Mesothelial cell of epicardium (in vitro differentiated cells): Measurements from ENCODE around the gene SEPTIN1. TPM values are rescaled to one million over a fixed set of nuclear protein-coding genes. Genes with fewer than 3 reads are reported as not detected.

Source experiments
- DNase-seq, 2 experiments: peaks; one replicate each; pipeline ENCODE4 v3.0.0; 2021; ENCODE audit warnings: low spot score in 2 of 2; ENCODE audit not compliant: unreplicated experiment in 2 of 2
- H3K27ac Mint-ChIP-seq: 2 replicates; pipeline ENCODE4 v1.8.0; 2021; ENCODE audit warnings: mixed read lengths
- H3K27me3 Mint-ChIP-seq: 2 replicates; pipeline ENCODE4 v1.8.0; 2021; ENCODE audit warnings: low read depth, mixed read lengths
- H3K36me3 Mint-ChIP-seq: 2 replicates; pipeline ENCODE4 v1.8.0; 2021; ENCODE audit warnings: mixed read lengths
- H3K4me1 Mint-ChIP-seq: 2 replicates; pipeline ENCODE4 v1.8.0; 2021; ENCODE audit warnings: mixed read lengths
- H3K4me3 Mint-ChIP-seq: 2 replicates; pipeline ENCODE4 v1.8.0; 2021; ENCODE audit warnings: mild to moderate bottlenecking, moderate library complexity, mixed read lengths
- H3K9me3 Mint-ChIP-seq: 2 replicates; pipeline ENCODE4 v1.8.0; 2021; ENCODE audit warnings: mixed read lengths
- total RNA-seq: library from RNA; stranded (reverse); gene quantifications from 3 replicates; pipeline ENCODE4 v1.2.1, GENCODE V29; 2021
- TF ChIP-seq, protein P1 (sequence below): fragments of 200-600 bp; sonication (generic); IDR thresholded peaks from one replicate; pipeline ENCODE4 v1.5.0; 2021; ENCODE audit warnings: antibody characterized with exemption; ENCODE audit not compliant: unreplicated experiment

Gene SEPTIN1
- total RNA-seq, 1 donor from 2014 or later, result 1.6 TPM

DNA sequence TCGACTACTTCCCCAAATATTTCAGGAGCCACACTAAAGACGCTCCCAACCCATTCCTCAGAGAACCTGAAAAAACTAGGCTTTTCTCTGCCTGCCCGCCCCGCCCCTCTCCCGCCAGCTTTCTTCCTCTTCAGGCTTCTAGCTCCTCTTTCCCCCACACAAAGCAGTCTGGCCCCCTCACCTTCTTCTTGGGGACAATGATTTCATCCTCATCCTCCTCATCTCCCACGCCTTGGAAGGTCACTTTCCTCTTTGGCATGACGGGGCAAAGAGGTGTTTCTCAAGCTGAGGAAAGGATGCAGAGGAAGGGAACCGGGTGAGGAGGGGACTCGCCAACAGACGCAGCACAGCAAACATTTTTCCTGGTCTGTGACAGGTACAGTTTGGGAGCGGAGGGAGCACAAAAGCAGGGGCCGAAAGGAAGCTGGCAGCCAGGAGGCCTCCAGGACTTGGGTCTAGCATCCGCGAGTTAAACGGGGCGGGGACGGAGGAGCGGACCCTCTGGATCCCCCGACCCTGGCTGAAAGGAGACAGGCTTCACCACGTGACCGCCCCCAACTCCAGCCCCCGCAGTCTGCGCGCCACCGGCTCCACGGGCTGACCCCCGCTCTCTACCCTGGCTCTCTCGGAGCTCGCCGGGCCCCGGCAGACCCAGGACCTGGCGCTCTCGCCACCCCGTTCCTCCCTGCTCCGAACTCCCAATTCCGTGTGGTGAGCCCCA, 27.8 kb downstream of the SEPTIN1 start:
- no peaks in the 10 kb centered on the region for H3K27me3 Mint-ChIP-seq
- peak overlapping the region; percentile 93 for H3K4me3 Mint-ChIP-seq
- TF ChIP-seq, protein P1, sequence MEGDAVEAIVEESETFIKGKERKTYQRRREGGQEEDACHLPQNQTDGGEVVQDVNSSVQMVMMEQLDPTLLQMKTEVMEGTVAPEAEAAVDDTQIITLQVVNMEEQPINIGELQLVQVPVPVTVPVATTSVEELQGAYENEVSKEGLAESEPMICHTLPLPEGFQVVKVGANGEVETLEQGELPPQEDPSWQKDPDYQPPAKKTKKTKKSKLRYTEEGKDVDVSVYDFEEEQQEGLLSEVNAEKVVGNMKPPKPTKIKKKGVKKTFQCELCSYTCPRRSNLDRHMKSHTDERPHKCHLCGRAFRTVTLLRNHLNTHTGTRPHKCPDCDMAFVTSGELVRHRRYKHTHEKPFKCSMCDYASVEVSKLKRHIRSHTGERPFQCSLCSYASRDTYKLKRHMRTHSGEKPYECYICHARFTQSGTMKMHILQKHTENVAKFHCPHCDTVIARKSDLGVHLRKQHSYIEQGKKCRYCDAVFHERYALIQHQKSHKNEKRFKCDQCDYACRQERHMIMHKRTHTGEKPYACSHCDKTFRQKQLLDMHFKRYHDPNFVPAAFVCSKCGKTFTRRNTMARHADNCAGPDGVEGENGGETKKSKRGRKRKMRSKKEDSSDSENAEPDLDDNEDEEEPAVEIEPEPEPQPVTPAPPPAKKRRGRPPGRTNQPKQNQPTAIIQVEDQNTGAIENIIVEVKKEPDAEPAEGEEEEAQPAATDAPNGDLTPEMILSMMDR, result no peak
- H3K27ac Mint-ChIP-seq, result peak overlapping the region; percentile 99
- peaks cover 13% of the 10 kb centered on the region for H3K36me3 Mint-ChIP-seq
- DNase-seq, result no peak
- H3K9me3 Mint-ChIP-seq, result no peaks in the 10 kb centered on the region
- peaks cover 17% of the 10 kb centered on the region for H3K4me1 Mint-ChIP-seq

DNA sequence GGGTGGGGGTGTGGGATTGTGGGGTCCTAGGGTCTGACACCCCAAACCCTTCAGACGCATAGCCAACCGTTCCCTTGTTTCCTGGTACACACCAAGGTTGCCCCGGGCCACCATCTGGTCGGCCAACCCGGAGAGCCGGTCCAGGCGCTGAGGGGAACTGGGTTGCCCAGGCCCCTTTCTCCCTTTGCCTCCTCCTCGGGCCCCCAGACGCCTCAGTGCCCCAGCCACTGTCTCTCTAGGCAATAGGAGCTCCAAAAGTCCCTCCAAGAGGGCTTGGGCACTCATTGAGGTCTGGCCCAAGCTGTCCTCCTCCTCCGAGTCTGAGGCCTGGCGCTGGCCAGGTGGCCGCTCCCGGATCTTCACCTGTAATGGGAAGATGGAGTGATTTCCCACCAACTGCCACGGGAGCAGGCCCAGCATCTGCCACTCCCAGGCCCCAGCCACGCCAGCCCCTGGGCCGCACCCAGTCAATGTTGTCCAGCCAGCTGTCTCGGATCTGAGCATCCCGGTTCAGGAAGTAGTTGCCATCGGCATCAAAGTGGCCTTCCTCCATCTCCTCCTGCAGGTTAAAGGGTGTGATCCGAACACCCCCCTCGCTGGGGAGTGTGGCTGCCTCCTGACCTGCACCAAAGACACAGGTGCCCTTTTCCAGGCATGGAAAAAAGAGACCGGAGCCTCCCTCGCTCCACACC, 28.8 kb downstream of the SEPTIN1 start:
- H3K9me3 Mint-ChIP-seq, result no peaks in the 10 kb centered on the region
- no peaks in the 10 kb centered on the region for H3K27me3 Mint-ChIP-seq
- H3K4me3 Mint-ChIP-seq, result peak overlapping the region; percentile 93
- no peak for DNase-seq
- peaks cover 13% of the 10 kb centered on the region for H3K36me3 Mint-ChIP-seq
- H3K27ac Mint-ChIP-seq, result no peak overlapping the region
- TF ChIP-seq, protein P1, result no peak
- peaks cover 17% of the 10 kb centered on the region for H3K4me1 Mint-ChIP-seq

DNA sequence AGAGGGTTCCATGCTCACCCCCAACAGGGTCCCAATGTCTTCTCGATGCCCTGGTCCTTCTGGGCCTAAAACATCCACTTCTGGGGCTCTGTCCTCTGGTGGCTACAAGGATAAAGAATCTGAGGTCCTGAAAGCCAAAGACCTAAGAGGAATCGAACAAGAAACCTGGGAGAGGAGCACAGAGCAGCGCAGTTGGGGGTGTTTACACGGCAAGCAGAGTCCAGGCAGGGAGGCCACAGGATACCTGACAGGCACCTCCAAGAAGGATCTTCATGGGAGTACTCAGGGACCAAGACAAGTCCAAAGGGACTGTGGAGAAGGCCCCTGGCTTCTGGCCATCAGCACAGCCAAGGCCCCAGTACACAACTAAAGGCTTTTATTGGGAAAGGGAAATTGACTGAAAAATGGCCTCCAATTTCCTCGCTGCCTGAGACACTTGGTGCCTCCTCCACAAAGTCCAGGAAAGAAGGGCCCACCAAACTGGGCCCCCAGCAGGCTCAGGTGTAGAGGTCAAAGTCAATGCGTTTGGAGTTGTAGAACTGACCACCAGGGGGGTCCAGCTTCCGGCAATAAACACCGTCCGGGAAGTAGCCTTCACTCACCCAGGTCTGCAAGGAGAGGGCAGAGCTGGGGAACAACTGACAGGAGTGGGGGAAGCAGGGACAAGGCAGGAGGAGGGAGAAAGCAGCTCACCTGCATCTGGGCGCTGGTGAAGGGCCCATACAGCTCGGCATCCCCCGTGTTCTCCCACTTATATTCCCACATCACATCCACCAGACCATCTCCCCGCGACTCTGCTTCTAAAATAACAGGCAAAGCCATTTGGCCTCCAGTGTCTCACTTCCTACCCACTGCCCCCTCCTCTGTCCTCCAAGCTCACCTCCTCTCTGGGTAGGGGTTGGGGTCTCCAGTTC, 29.6 kb downstream of the SEPTIN1 start:
- Mint-ChIP-seq H3K9me3 (no peaks in the 10 kb centered on the region), H3K4me1 (peaks cover 17% of the 10 kb centered on the region), H3K27ac (no peak overlapping the region), H3K4me3 (peak overlapping the region; percentile 45), H3K36me3 (peaks cover 13% of the 10 kb centered on the region), H3K27me3 (no peaks in the 10 kb centered on the region)
- TF ChIP-seq, protein P1, result peak; percentile 43
- DNase-seq, result no peak

DNA sequence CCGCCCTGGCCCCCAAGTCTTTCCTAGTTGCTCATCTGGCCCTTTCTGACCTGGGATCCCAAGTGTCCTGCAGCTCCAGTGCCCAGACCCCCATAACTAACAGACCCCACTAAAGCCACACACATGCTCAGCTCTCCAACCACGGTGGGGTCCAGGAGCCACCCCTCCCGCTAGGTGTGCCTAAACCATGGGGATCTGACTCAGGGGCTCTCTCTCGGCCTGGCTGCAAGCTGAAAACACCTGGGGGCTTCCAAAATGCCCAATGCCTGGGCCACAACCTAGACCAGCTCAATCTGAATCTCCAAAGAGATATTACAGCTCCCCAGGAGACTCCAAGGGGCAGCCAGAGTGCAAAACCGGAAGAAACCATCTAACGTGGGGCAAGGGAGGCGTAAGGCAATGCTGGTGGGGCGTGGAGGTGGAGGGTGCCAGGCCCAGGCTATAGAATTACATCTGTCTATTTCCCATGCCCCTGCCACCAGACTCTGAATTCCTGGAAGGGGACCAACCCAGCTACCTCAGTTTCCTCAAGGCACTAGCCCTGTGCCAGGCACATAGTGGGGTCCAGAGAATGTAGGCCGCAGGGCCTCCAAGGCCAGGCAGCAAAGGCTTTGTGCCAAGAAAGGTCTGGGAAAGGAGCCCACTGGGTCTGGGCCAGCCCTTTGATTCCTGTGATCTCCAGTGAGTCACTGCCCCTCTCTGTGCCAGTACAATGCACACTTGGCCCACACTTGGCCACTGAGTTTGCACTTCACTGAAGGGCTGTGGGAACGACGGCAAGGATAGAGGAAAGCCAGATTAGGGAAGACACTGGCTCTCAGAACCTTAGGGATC, 30.6 kb downstream of the SEPTIN1 start:
- TF ChIP-seq, protein P1, result no peak
- peaks cover 9% of the 10 kb centered on the region for H3K36me3 Mint-ChIP-seq
- H3K9me3 Mint-ChIP-seq, result no peaks in the 10 kb centered on the region
- no peak overlapping the region for H3K4me3 Mint-ChIP-seq
- peaks cover 17% of the 10 kb centered on the region for H3K4me1 Mint-ChIP-seq
- DNase-seq, result no peak
- H3K27me3 Mint-ChIP-seq, result no peaks in the 10 kb centered on the region
- H3K27ac Mint-ChIP-seq, result peak overlapping the region; percentile 34

DNA sequence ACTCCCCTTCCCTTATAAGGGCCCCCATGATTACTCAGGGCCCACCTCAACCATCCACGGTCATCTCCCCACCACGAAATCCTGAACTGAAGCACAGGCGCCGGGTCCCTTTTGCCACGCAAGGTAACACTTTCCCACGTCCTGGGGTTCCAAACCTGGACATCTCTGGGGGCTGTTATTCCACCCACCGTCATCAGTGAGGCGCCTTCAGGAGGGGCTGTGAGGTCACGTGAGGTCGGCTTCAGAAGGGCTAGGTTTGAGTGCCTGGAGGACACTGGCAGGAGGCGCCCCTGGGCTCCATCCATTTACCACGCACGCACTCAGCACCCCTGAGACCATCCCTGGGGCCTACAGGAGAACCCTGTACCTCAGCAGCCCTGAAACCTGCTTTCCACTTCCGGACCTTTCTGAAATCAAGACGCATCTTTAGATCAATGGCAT, 31.3 kb downstream of the SEPTIN1 start:
- H3K27me3 Mint-ChIP-seq, result no peaks in the 10 kb centered on the region
- H3K4me1 Mint-ChIP-seq, result peaks cover 14% of the 10 kb centered on the region
- DNase-seq, result no peak
- TF ChIP-seq, protein P1, result no peak
- H3K4me3 Mint-ChIP-seq, result no peak overlapping the region
- no peak overlapping the region for H3K27ac Mint-ChIP-seq
- H3K9me3 Mint-ChIP-seq, result no peaks in the 10 kb centered on the region
- H3K36me3 Mint-ChIP-seq, result peaks cover 9% of the 10 kb centered on the region
